T47D (cell line): ENCODE data around the gene ACBD4.

Experiments
- DNase-seq, 2 experiments: peaks; one replicate each; pipeline versions ENCODE4 v3.0.0 to v3.0.0-alpha.2; 2011 to 2012; ENCODE audit warnings: low read depth in 1 of 2, low spot score in 1 of 2
- JUND ChIP-seq: IDR thresholded peaks from 2 replicates; pipeline ENCODE4 v1.6.1; 2012; ENCODE audit warnings: low read depth
- in situ Hi-C: cut with HindIII; loops from 2 replicates; pipeline ENCODE4 v1.10.0; 2016; ENCODE audit warnings: low sequenced_read_pairs, low pct_unique_long_range_greater_than_20kb

The ACBD4 gene

DNA sequence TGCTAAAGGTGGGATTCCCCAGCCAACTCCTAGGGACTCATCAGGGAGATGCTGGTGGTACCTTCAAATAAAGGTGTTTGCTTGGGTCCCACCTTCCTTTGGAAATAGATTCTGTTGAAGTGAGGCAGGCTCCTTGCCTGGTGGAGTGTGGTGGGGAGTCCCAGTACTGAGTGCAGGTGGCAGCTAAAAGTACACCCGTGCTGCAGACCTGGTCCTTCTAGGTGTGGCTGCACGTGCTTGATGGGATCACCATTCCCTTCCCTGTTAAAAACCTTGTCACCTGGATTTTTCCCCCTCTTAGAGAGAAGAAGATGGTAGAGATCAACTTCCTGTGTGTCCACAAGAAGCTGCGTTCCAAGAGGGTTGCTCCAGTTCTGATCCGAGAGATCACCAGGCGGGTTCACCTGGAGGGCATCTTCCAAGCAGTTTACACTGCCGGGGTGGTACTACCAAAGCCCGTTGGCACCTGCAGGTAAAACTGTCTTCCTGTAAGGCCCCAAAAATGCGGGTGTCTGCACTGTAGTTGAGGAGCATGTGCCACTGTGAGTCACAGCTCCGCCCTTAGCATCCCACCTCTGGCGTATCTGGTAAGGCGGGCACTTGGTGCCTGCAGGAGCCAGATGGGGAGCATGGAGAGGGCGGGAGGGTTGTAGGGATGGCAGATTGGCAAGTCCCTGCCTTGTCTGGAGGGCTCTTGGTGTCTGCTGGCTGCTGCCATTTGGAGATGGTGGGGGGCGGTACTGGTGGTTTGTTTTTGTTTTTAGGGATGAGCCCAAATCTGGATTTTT is 37.2 kb upstream of the ACBD4 start:
- DNase-seq, result no peak
- no peak for TF ChIP-seq JUND
- in situ Hi-C loops, result no loop called here

DNA sequence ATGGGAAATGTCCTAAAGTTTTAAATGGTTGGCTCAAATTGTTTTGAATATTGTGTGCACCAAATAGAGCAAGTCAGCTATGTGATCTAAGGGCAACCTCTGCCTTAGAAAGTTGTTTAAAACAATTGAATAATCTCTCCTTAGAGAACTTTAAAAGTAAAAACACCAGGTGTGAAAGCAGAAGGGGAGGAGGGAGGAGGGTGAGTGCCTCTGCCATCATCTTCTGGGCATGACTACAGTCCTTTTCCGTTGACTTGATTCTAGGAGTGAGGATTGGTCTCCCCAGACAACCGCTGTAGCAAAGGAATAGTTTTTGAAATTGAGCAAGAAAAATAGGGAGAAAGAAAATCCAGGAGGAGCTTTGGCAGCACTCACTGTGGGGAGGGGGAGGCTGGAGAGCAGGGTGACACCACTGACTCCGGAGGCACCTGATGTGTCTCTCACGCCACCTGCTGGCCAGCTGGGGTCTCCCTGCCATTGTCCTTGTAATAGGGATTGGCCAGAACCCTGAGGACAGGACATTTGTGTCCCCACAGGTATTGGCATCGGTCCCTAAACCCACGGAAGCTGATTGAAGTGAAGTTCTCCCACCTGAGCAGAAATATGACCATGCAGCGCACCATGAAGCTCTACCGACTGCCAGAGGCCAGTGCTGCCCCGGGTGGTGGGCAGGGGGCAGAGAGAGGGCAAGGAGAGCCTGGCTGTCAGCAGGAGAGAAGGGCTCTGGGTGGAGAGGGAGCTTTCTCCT is 36.4 kb upstream of the ACBD4 start:
- in situ Hi-C loops, result no loop called here
- peak; percentile 89 to 94 for DNase-seq
- no peak for TF ChIP-seq JUND

DNA sequence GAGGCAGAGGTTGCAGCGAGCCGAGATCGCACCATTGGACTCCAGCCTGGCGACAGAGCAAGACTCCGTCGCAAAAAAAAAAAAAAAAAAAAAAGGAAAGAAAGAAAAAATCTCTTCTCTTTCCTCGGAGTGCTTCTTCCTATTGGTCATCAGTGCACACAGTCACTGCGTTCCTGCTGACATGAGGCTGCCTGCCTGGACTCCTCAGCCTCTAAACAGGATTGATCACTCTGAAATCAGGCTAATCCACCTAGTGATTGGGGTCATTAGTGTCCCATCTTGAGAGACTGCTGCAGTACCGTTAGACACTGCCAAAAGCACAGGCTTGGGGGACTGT is 34.0 kb upstream of the ACBD4 start:
- TF ChIP-seq JUND, result no peak
- in situ Hi-C loops, result no loop called here
- no peak for DNase-seq

DNA sequence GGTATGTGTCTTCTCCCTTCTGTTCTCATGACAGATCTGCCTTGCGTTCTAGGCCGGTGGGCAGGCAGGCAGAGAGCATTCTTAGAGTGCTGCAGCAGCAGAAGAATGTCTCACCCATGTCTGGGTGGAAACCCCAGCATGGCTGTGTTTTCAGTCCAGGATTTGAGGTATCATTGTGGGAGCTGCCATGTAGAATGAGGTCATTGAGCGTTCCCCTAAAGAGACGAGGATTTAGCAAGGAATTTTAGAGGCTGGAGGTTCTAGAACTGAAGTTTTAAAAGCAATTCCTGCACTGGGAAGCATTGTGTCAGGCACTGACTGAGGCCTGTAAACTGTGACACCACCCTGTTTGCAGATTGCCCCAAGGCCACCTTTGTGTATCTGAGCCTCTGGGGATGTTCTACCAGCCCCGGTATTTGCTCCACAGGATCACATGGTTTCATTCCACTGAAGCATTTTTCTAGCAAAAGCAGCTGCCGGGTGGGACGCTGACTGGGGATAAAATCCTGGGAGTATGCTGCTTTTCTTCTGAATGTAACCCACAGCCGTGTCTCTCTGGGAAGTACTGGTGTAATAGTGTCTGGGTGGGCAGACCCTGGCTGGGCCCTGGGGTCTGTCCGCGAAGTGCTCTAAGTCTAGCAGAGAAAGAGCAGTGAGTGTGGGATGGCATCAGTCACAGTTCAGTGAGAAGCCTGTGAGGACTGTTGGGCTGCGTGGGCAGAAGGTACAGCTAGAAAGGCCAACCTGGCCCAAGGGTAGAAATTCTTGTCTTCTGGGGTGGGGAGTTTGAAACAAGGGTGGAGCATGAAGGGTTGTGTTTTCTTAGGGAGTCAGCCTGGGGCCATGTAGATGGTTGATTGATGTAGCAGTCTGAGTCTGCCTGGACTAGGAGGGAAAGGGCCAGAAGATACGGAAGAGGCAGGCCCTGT is 33.3 kb upstream of the ACBD4 start:
- in situ Hi-C loops, result no loop called here
- DNase-seq, result peak in 1 of 2 experiments; percentile 71
- no peak for TF ChIP-seq JUND

DNA sequence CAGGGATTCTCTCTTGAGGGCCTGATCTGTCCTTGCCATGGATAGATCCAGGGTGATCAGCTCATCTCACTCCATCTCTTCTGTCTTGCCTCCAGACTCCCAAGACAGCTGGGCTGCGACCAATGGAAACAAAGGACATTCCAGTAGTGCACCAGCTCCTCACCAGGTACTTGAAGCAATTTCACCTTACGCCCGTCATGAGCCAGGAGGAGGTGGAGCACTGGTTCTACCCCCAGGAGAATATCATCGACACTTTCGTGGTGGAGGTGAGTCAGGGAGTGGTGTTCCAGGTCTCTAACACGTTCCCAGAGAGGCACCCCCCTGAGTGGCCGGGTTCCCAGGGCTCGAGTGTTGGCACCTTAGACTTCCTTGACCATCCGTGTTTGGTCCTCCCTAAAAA is 32.6 kb upstream of the ACBD4 start:
- TF ChIP-seq JUND, result no peak
- in situ Hi-C loops, result no loop called here
- DNase-seq, result no peak

DNA sequence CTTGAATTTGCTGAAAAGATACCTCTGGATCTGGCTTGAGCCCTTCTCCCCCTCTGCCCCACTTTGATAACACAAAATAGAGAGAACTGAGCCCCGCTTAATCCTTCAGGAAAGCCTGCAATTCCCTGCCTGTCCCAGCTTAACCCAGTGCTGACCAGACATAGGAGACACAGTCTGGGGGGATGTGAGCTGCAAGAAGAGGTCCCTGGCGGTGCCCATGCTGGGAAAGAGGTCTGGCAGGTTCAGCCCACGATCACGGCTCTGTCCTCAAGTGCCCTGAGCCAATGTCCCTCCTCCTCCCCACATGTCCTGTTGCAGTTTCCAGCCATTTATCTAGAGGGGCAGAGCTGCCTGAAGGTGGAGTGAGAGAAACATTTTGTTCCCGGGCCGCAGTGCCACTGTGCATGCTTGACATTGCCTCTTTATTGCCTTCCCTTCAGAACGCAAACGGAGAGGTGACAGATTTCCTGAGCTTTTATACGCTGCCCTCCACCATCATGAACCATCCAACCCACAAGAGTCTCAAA is 32.2 kb upstream of the ACBD4 start:
- no peak for DNase-seq
- TF ChIP-seq JUND, result no peak
- in situ Hi-C loops, result no loop called here

DNA sequence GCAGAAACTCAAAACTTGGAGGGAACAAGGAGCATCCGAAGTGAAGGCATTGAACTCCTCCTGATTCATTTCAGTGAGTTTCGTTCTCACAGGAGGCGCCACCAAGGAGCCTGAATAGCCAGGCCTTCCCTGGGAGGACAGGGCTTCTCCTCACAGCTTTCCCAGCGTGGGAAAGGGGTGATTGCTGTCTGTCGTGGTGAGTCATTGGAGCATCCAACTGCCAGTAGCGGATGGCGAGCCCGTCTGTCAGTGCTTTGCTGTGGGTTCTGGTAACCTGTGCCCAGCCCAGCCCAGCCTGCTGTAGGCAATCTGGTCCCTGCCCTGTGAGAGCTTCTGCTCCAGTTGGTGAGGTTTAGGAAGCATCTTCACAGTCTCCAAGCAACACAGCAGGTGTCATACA is 31.5 kb upstream of the ACBD4 start:
- TF ChIP-seq JUND, result no peak
- DNase-seq, result no peak
- in situ Hi-C loops, result no loop called here

DNA sequence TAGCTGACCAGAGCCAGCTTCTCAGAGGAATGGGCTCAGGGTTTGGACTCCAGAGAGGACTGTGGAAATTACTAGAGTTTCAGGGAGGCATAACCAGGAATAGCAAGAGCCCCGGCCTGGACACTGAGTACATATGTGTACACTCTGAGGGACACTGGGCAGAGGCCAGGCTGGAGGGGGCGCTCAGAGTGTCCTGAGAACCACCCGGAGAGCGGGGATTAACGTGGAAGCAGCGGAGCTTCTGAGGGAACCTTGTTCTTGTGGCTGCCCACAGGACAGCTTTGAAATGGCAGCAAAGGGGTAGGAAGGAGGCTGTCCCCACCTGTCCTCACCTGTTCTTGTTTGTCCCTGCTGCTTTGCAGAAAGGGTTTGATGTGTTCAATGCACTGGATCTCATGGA is 31.0 kb upstream of the ACBD4 start:
- in situ Hi-C loops, result no loop called here
- TF ChIP-seq JUND, result no peak
- DNase-seq, result no peak

DNA sequence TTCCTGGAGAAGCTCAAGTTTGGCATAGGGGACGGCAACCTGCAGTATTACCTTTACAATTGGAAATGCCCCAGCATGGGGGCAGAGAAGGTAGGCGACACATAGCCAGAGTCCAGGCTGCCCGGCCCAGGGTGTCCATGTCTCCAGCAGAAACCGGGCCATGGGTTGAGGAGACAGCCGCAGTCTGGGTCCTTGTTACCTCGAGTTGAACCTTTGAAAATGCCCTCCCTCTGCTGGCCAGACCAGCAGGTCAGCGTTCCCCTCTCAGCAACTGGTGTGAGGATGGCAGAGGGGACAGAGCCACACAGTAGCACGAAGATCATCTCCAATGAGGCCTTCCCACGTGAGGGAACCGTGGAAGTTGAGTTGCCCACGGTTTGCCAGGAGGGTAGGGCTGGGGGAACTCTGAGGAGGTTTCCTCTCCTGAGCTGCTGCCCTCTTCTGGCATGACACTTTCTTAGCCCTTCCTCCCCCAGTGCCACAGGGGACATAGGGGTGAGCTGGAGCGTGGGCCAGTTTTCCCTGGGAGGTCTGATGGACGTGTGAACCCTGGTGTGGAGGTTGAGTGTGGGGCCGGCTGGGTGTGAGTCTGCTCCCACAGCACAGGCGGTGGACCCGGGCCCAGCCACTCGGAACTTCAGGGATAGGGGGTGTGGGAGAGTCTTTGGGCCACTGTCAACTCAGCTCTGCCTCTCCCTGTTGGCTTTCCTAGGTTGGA is 30.4 kb upstream of the ACBD4 start:
- no peak for DNase-seq
- in situ Hi-C loops, result no loop called here
- no peak for TF ChIP-seq JUND

DNA sequence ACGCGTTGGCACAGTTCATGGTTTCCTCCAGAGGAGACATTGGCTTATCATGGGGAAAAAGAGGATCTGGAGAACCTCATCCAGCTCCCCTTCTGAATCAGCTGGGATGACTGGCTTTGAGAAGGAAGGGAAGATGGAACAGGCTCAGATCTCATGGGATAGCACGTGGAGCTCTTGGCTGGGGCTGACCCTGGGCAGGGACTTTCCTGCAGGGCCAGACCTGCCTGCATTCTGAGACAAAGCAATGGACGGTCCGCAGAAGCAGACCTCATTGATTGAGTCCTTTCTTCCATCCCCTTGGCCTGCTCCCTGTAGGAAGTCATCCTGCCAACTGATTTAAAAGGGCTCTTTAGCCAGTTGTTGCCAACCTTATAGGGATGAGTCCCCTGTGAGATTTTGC is 29.4 kb upstream of the ACBD4 start:
- in situ Hi-C loops, result no loop called here

DNA sequence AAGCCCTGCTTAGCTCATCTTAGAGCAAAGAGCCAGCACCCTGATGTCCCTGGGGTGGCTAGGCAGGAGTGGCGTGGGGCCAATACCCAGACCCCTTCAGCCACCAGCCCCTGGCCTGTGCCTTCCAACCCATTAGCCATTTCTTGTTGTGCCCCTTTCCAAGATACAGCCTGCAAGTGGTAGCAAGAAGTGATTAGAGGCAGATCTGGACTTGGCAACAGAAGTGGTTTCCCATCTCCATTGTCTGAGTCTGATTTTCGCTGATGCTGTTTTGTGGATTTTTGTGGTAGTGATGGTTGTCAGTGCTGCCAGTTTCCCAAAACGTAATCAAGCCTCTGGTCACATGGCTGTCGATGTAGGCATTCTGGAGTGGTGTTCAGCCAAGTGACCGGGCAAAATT is 28.9 kb upstream of the ACBD4 start:
- in situ Hi-C loops, result no loop called here
- DNase-seq, result no peak

More for the DNA sequence above, 29.4 kb upstream of the ACBD4 start:
- no peak for TF ChIP-seq JUND
- no peak for DNase-seq

DNA sequence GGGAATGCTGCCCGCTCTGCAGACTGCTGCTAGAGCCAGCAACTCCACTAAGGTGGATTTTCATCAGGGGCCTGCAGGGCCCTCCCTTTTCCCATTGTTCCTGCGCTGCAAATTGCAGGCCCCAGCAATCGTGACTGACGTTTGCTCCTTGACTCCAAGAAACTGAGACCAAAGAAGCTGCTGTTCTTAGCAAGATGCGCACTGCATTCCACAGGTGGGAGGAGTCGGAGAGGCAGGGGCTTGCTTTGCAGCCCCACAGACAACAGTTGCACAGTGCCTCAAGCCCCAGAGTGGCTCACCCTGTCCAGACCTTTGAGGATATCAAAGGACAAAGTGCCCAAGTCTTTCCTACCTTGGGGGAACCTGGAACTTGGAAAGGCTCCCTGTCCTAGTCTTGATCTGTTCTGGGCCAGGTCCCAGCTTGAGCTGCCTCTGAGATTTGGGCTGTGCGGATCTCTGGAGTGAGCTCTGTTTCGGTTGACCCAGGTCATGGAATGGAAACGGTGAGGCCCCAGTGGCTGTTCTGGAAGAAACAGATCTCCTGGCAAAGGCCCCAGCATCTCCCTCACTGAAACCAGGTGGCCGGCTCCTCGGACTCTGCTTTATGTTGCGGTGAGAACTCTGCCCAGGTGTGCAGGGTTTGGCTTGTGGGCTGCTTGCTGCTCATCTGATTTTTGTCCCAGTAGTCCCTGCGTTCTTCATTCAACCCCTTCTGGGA is 28.0 kb upstream of the ACBD4 start:
- no peak for DNase-seq
- no peak for TF ChIP-seq JUND
- in situ Hi-C loops, result no loop called here

More for the DNA sequence above, 28.9 kb upstream of the ACBD4 start:
- TF ChIP-seq JUND, result no peak
